GM18502 (cell line): ENCODE results near the gene DEFB118.
"Not testable (repeated sequence)": the region's sequence is repeated elsewhere in the genome, so short reads cannot be mapped to it uniquely, and the experiment has no call there.

Experiments
- ATAC-seq: cut with Tn5 transposase; IDR thresholded peaks from one replicate; pipeline ENCODE4 v1.9.1; 2021; ENCODE audit warnings: mild to moderate bottlenecking; ENCODE audit not compliant: unreplicated experiment, poor library complexity

DEFB118 gene

GRCh38 chr20:31368301-31368700 is at the start of gene DEFB118:
DEFB118 (plus strand) TSS chr20:31368601; CDS start chr20:31368651, 50 bp downstream.
- no peak for ATAC-seq

- no peak for ATAC-seq
Observed at GRCh38 chr20:31322504-31322903, 45.9 kb upstream of the DEFB118 start.

- ATAC-seq, result no peak
Observed at GRCh38 chr20:31330893-31331292, 37.5 kb upstream of the DEFB118 start.

- no peak for ATAC-seq
Observed at GRCh38 chr20:31341470-31341869, 26.9 kb upstream of the DEFB118 start.

- no peak for ATAC-seq
Observed at GRCh38 chr20:31355981-31356380, 12.4 kb upstream of the DEFB118 start.

- ATAC-seq, result no peak
Observed at GRCh38 chr20:31363295-31363694, 5.1 kb upstream of the DEFB118 start.

GRCh38 chr20:31364272-31364671 is 4.1 kb upstream of the DEFB118 start:
- ATAC-seq, result not testable (repeated sequence)

- ATAC-seq, result no peak
Observed at GRCh38 chr20:31374346-31374745, 5.9 kb downstream of the DEFB118 start.

- ATAC-seq, result no peak
Observed at GRCh38 chr20:31390490-31390889, 22.1 kb downstream of the DEFB118 start, which contains the start of gene DEFB119. DEFB119 (minus strand) TSS chr20:31390590; CDS start chr20:31390483, 107 bp downstream.

- ATAC-seq, result no peak
Observed at GRCh38 chr20:31392836-31393235, 24.4 kb downstream of the DEFB118 start.

GRCh38 chr20:31394900-31395299 is 26.5 kb downstream of the DEFB118 start:
- no peak for ATAC-seq

GRCh38 chr20:31403886-31404285 is 35.5 kb downstream of the DEFB118 start:
- ATAC-seq, result no peak

- ATAC-seq, result no peak
Observed at GRCh38 chr20:31406115-31406514, 37.7 kb downstream of the DEFB118 start, which contains the start of gene DEFB121. DEFB121 (minus strand) TSS chr20:31406215; CDS start chr20:31406152, 63 bp downstream.

- no peak for ATAC-seq
Observed at GRCh38 chr20:31410011-31410410, 41.6 kb downstream of the DEFB118 start.

- ATAC-seq, result no peak
Observed at GRCh38 chr20:31414381-31414780, 46.0 kb downstream of the DEFB118 start.

GRCh38 chr20:31415653-31416052 is 47.3 kb downstream of the DEFB118 start:
- no peak for ATAC-seq

- ATAC-seq, result no peak
Observed at GRCh38 chr20:31418307-31418706, 49.9 kb downstream of the DEFB118 start.
